B cell (primary cell): ENCODE measurements around the gene SMIM20. TPM values are rescaled to one million over a fixed set of nuclear protein-coding genes. Genes with fewer than 3 reads are reported as not detected.

ENCODE experiments used
- ATAC-seq: fragments of 200-7000 bp; cut with Tn5 transposase; one replicate; pipeline ENCODE4 v1.10.0; 2021; ENCODE audit warnings: low read depth, mild to moderate bottlenecking, moderate number of reproducible peaks, moderate library complexity
- CTCF ChIA-PET: fragments of 350-600 bp; sonication (Branson Sonifier 250); formaldehyde crosslinking; loops from one replicate; lab custom pipeline; 2021; ENCODE audit warnings: antibody characterized with exemption, inconsistent platforms; lab: Charles Lee
- POLR2A ChIA-PET: fragments of 350-600 bp; sonication (Branson Sonifier 250); formaldehyde crosslinking; loops from one replicate; lab custom pipeline; 2021; ENCODE audit warnings: antibody characterized with exemption; lab: Charles Lee
- DNase-seq: peaks from one replicate; pipeline ENCODE4 v3.0.0; 2013
- H2AFZ ChIP-seq: 2 replicates; pipeline ENCODE4 v1.6.1; 2012; ENCODE audit warnings: mild to moderate bottlenecking, low read depth, low read length; ENCODE audit not compliant: insufficient read depth, poor library complexity, severe bottlenecking
- H3K27ac ChIP-seq, 2 donors: 1 replicate in 1 of 2; 2 replicates in 1 of 2; pipeline ENCODE4 v1.5.1; 2012 to 2013; ENCODE audit warnings: low read length in 2 of 2, mild to moderate bottlenecking in 2 of 2, moderate library complexity in 1 of 2
- H3K27me3 ChIP-seq, 4 experiments: fragments of 200-600 bp in 1 of 4; sonication (generic) in 1 of 4; replicated peaks in 1 of 4; 1 replicate in 2 of 4; 2 replicates in 2 of 4; pipeline versions ENCODE4 v1.6.1 to v1.7.0; 2013 to 2016; ENCODE audit warnings: low read length in 3 of 4, mild to moderate bottlenecking in 2 of 4, mixed read lengths in 1 of 4, moderate library complexity in 1 of 4; ENCODE audit not compliant: insufficient read depth in 4 of 4, control insufficient read depth in 3 of 4; ENCODE audit errors: control extremely low read depth in 1 of 4
- H3K36me3 ChIP-seq, 2 experiments: replicated peaks in 1 of 2; 1 replicate in 1 of 2; 2 replicates in 1 of 2; pipeline versions ENCODE4 v1.6.1 to v1.7.1; 2013; ENCODE audit warnings: low read length in 1 of 2; ENCODE audit not compliant: insufficient read depth in 2 of 2, control insufficient read depth in 1 of 2; ENCODE audit errors: control extremely low read depth in 1 of 2, extremely low read depth in 1 of 2
- H3K4me1 ChIP-seq, 2 donors: fragments of 200-600 bp in 1 of 2; sonication (generic) in 1 of 2; 1 replicate in 1 of 2; 2 replicates in 1 of 2; pipeline versions ENCODE4 v1.5.1 to v1.6.1; 2013 to 2017; ENCODE audit warnings: low read length in 2 of 2; ENCODE audit not compliant: control insufficient read depth in 2 of 2, insufficient read depth in 2 of 2
- H3K4me2 ChIP-seq: replicated peaks from 2 replicates; pipeline ENCODE3; 2012; ENCODE audit warnings: mild to moderate bottlenecking, low read depth, low read length; ENCODE audit not compliant: poor library complexity, severe bottlenecking
- H3K4me3 ChIP-seq, 5 experiments: fragments of 200-600 bp in 1 of 5; sonication (generic) in 1 of 5; 1 replicate in 3 of 5; 2 replicates in 2 of 5; pipeline versions ENCODE4 v1.5.1 to v1.7.0; 2011 to 2016; ENCODE audit warnings: low read length in 4 of 5, mild to moderate bottlenecking in 4 of 5, low read depth in 2 of 5, control low read depth in 1 of 5, moderate library complexity in 1 of 5; ENCODE audit not compliant: insufficient read depth in 1 of 5; ENCODE audit errors: control extremely low read depth in 1 of 5, extremely low read depth in 1 of 5
- H3K79me2 ChIP-seq: fragments of 200-600 bp; sonication (generic); one replicate; pipeline ENCODE4 v1.6.0; 2016; ENCODE audit warnings: low read length; ENCODE audit not compliant: control insufficient read depth, insufficient read depth
- H3K9ac ChIP-seq: fragments of 200-600 bp; sonication (generic); 2 replicates; pipeline ENCODE4 v1.6.1; 2017; ENCODE audit warnings: mild to moderate bottlenecking, low read length, moderate library complexity
- H3K9me3 ChIP-seq, 3 donors: one replicate each; pipeline versions ENCODE4 v1.6.1 to v1.7.1; 2013; ENCODE audit warnings: low read length in 2 of 3; ENCODE audit not compliant: control insufficient read depth in 2 of 3, insufficient read depth in 1 of 3; ENCODE audit errors: control extremely low read depth in 1 of 3
- H4K20me1 ChIP-seq: 2 replicates; pipeline ENCODE4 v1.6.0; 2012; ENCODE audit warnings: mild to moderate bottlenecking, low read length; ENCODE audit not compliant: insufficient read depth, control insufficient read depth, poor library complexity, severe bottlenecking
- H3K27ac Mint-ChIP-seq: one replicate; pipeline ENCODE4 v1.8.0; 2021; ENCODE audit warnings: mixed read lengths
- H3K27me3 Mint-ChIP-seq: one replicate; pipeline ENCODE4 v1.8.0; 2021; ENCODE audit warnings: mixed read lengths
- H3K4me1 Mint-ChIP-seq: one replicate; pipeline ENCODE4 v1.8.0; 2021; ENCODE audit warnings: mixed read lengths
- H3K4me3 Mint-ChIP-seq: one replicate; pipeline ENCODE4 v1.8.0; 2021; ENCODE audit warnings: mixed read lengths
- H3K9me3 Mint-ChIP-seq: one replicate; pipeline ENCODE4 v1.8.0; 2022; ENCODE audit warnings: mixed read lengths; ENCODE audit not compliant: insufficient read depth
- CTCF ChIP-seq: fragments of 200-600 bp; IDR thresholded peaks from one replicate; pipeline ENCODE4 v1.8.0; 2022; ENCODE audit warnings: antibody characterized with exemption, mild to moderate bottlenecking
- EZH2 ChIP-seq: IDR thresholded peaks from 2 replicates; pipeline ENCODE4 v1.6.1; 2012; ENCODE audit warnings: borderline replicate concordance, low read depth, mild to moderate bottlenecking, moderate library complexity, low read length; ENCODE audit not compliant: insufficient read depth, poor library complexity, severe bottlenecking
- WGBS: methylation state at CpG from one replicate; pipeline ENCODE4 v1.1.5; 2013; ENCODE audit warnings: missing lambda C conversion rate; ENCODE audit not compliant: insufficient coverage; 5-methylcytosine and 5-hydroxymethylcytosine counted together
- intact Hi-C: fragments of 100-400 bp; cut with micrococcal nuclease; formaldehyde crosslinking; loops from one replicate; pipeline ENCODE4 v1.10.0; 2022
- polyA plus RNA-seq: library from polyadenylated mRNA; depleted of rRNA; stranded (reverse); fragments of >200 nt; gene quantifications from 2 replicates; pipeline ENCODE4 v1.2.3, GENCODE V29; 2012
- total RNA-seq, 2 donors: library from RNA; stranded (reverse); fragments of 120-200 nt in 1 of 2; gene quantifications; 1 replicate in 1 of 2; 2 replicates in 1 of 2; pipeline versions ENCODE4 v1.2.3 to v1.2.4, GENCODE V29; 2013 to 2022

Gene SMIM20
- total and polyA plus RNA-seq, 2 donors (not counting 1 experiment from before 2014, with no cell fraction given): 12.6 to 20.2 TPM

DNA sequence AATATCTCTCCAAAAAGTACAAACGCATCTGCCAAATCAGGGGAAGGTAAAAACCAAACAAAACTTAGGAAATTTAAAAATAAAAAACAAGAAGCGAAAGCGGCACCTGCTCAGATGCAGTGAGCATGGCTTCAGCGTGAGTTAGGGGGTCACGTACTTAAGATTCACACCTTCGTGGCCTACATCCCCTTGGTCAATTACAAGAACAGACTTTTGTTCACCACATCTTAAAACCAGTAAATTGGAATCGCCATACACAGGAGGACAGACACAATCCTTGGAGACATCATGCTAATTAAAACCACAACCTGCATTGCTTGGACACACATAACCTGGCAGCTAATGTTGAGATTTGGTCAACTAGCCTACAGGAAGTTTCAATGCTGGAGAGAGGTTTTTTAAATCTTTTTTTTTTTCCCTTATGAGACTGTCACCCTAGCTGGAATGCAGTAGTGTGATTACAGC is 38.7 kb upstream of the SMIM20 start:
- H3K4me1 Mint-ChIP-seq: peaks cover 90% of the 10 kb centered on the region
- no peaks in the 10 kb centered on the region for H3K27me3 Mint-ChIP-seq
- POLR2A ChIA-PET: interaction anchor here (0.7 kb wide), 1 partner anchor 9 kb away, joined by 3 read pairs; no protein-coding TSS in a partner anchor
- Histone ChIP-seq H3K9me3 (peaks cover 0 to 7% (median 0%) of the 10 kb centered on the region in 3 donors), H3K4me1 (peaks cover 96 to 99% of the 10 kb centered on the region in 2 donors), H2AFZ (peak overlapping the region; percentile 7), H3K27ac (peak overlapping the region; percentile 93 to 94), H3K27me3 (no peaks in the 10 kb centered on the region), H4K20me1 (no peaks in the 10 kb centered on the region), H3K9ac (peak overlapping the region; percentile 8), H3K4me3 (no peak overlapping the region), H3K4me2 (peak overlapping the region; percentile 60), H3K36me3 (no peaks in the 10 kb centered on the region), H3K79me2 (peaks cover 29% of the 10 kb centered on the region)
- H3K9me3 Mint-ChIP-seq: peaks cover 2% of the 10 kb centered on the region
- H3K27ac Mint-ChIP-seq: peak overlapping the region; percentile 89
- H3K4me3 Mint-ChIP-seq: peak overlapping the region; percentile 21
- DNase-seq (peak; percentile 88), ATAC-seq (peak; percentile 50)
- CTCF ChIA-PET: interaction anchor here (1.1 to 2.2 kb wide), 4 partner anchors 10 to 29 kb away, joined by 3 to 13 read pairs (median 4); no protein-coding TSS in a partner anchor
- WGBS: 7% methylated on average over 4 of the region's 7 CpGs
- TF ChIP-seq CTCF (no peak), EZH2 (no peak)
- intact Hi-C loops: loop anchor here (1.0 to 2.0 kb wide), 2 partner anchors 16 to 33 kb away; no protein-coding TSS in a partner anchor

DNA sequence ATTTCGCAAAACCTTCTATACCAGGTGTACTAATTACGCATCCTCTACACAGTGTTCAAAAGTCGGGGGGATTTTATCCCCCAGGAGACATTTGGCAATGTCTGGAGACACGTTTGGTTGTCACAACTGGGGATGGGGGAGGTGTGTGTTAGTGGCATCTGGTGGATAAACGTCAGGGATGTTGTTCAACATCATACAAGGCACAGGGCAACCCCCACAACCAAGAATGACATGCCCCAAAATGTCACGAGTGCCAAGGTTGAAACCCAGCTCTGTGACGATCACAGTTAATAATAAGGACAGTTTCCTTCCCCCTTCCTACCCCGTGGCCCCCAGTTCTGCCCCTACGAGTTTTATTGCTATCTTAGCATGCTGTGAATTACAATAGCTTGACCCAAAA is 35.3 kb upstream of the SMIM20 start:
- Histone ChIP-seq H3K36me3 (no peaks in the 10 kb centered on the region), H3K4me3 (no peak overlapping the region), H3K4me1 (peaks cover 70 to 76% of the 10 kb centered on the region in 2 donors), H4K20me1 (no peaks in the 10 kb centered on the region), H3K27ac (peak overlapping the region; percentile 71 to 75), H3K4me2 (peak overlapping the region; percentile 45), H2AFZ (no peak overlapping the region), H3K9me3 (peaks cover 0 to 3% (median 0%) of the 10 kb centered on the region in 3 donors), H3K9ac (peak overlapping the region; percentile 8), H3K27me3 (no peaks in the 10 kb centered on the region), H3K79me2 (peaks cover 20% of the 10 kb centered on the region)
- Mint-ChIP-seq H3K27ac (peak overlapping the region; percentile 95), H3K9me3 (peaks cover 2% of the 10 kb centered on the region), H3K27me3 (no peaks in the 10 kb centered on the region), H3K4me1 (peaks cover 79% of the 10 kb centered on the region), H3K4me3 (peak overlapping the region; percentile 72)
- CTCF ChIA-PET: interaction anchor here (0.7 to 1.9 kb wide), 5 partner anchors 10 to 36 kb away, joined by 3 to 6 read pairs (median 5); no protein-coding TSS in a partner anchor
- DNase-seq: peak; percentile 89
- TF ChIP-seq CTCF (no peak), EZH2 (no peak)
- ATAC-seq: peak; percentile 60
- POLR2A ChIA-PET: interaction anchor here (0.6 to 3.2 kb wide), 3 partner anchors 11 to 34 kb away, joined by 3 to 16 read pairs (median 4); partner anchors contain the start of gene SMIM20
- 0% methylated on average over 2 of the region's 9 CpGs for WGBS
- intact Hi-C loops: loop anchor here (1.0 kb wide), 2 partner anchors 15 to 36 kb away; partner anchors contain the start of gene SMIM20
